Activated naive CD8-positive, alpha-beta T cell treated with anti-CD3 and anti-CD28 coated beads for 36 hours (primary cell): ENCODE results near the gene TMEM92. TPM values are rescaled to one million over a fixed set of nuclear protein-coding genes. Genes with fewer than 3 reads are reported as not detected.
"Not testable (repeated sequence)": the region's sequence is repeated elsewhere in the genome, so short reads cannot be mapped to it uniquely, and the experiment has no call there.

ENCODE experiments used
- DNase-seq: peaks from one replicate; pipeline ENCODE4 v3.0.0; 2021
- H3K27ac Mint-ChIP-seq: one replicate; pipeline ENCODE4 v1.8.0; 2022; ENCODE audit warnings: mild to moderate bottlenecking, moderate library complexity, mixed read lengths
- H3K27me3 Mint-ChIP-seq: one replicate; pipeline ENCODE4 v1.8.0; 2022; ENCODE audit warnings: mild to moderate bottlenecking, mixed read lengths
- H3K36me3 Mint-ChIP-seq: one replicate; pipeline ENCODE4 v1.8.0; 2021; ENCODE audit warnings: mild to moderate bottlenecking, mixed read lengths
- H3K4me1 Mint-ChIP-seq: one replicate; pipeline ENCODE4 v1.8.0; 2021; ENCODE audit warnings: mixed read lengths
- H3K4me3 Mint-ChIP-seq: one replicate; pipeline ENCODE4 v1.8.0; 2022; ENCODE audit warnings: mild to moderate bottlenecking, moderate library complexity, mixed read lengths
- H3K9me3 Mint-ChIP-seq: one replicate; pipeline ENCODE4 v1.8.0; 2022; ENCODE audit warnings: mixed read lengths
- total RNA-seq, 2 experiments: library from RNA; stranded (reverse); gene quantifications; one replicate each; pipeline ENCODE4 v1.2.3, GENCODE V29; 2021

The TMEM92 gene
- total RNA-seq, 2 experiments from 2014 or later, result not detected

- Mint-ChIP-seq H3K36me3 (no peaks in the 10 kb centered on the region), H3K4me1 (peaks cover 6% of the 10 kb centered on the region), H3K9me3 (no peaks in the 10 kb centered on the region), H3K4me3 (no peak overlapping the region), H3K27ac (no peak overlapping the region), H3K27me3 (peaks cover 37% of the 10 kb centered on the region)
- no peak for DNase-seq
Observed at GRCh38 chr17:50279181-50279526, 4.9 kb downstream of the TMEM92 start.

- H3K4me3 Mint-ChIP-seq, result no peak overlapping the region
- DNase-seq, result no peak
- H3K27ac Mint-ChIP-seq, result no peak overlapping the region
- no peaks in the 10 kb centered on the region for H3K9me3 Mint-ChIP-seq
- H3K27me3 Mint-ChIP-seq, result peaks cover 32% of the 10 kb centered on the region
- peaks cover 6% of the 10 kb centered on the region for H3K4me1 Mint-ChIP-seq
- no peaks in the 10 kb centered on the region for H3K36me3 Mint-ChIP-seq
Observed at GRCh38 chr17:50279639-50280038, 5.4 kb downstream of the TMEM92 start.

DNA sequence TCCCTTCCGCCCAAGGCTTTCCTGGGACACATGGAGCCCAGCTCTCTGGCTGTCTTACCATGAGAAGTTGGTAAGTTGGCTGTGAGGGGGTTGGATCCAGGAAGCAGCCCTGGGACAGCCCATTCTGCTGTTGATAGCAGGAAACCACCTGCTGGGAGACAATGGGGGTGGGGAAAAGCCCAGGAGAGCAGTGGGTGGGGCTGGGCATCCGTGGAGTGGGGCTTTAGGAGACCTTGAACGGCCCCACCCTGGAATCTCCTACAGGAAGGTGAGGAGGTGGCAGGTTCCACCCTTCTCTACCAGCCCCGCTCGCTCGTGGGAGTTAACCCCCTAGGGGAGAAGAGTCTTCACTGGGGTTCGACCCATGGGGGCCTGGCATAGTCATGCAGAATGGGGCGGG, 5.8 kb downstream of the TMEM92 start:
- DNase-seq, result no peak
- no peak overlapping the region for H3K27ac Mint-ChIP-seq
- H3K4me1 Mint-ChIP-seq, result peaks cover 6% of the 10 kb centered on the region
- no peaks in the 10 kb centered on the region for H3K9me3 Mint-ChIP-seq
- no peaks in the 10 kb centered on the region for H3K36me3 Mint-ChIP-seq
- H3K27me3 Mint-ChIP-seq, result peaks cover 28% of the 10 kb centered on the region
- no peak overlapping the region for H3K4me3 Mint-ChIP-seq

DNA sequence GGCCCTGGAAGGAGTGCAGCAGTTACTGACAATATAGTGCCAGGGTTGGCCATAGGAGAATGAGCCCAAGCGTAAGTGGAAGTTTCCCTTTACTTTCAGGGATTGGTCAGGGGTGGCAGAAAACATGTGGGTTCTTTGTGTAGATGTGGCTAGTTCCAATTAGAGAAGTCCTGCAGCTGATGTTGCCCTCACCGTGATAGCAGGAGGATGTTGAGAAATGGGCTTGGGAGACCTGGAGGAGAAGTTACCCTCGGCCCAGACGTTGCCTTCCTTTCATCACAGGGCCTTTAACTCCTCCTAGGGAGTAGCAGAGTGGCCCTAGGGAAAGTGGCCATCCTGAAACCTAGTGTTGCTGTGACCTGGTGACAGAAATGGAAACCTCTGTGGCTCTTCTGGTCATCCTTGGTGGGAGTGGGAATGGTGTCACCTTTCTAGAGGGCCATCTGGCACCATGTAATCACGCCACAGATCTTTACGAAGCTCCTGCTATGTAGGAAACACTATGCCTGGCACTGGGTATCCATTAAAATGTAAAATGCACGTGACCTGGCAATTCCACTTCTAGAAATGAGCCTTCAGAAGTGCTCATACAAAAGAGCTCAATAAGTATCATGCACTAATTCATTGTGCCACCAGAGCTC, 6.7 kb downstream of the TMEM92 start:
- no peak overlapping the region for H3K27ac Mint-ChIP-seq
- H3K27me3 Mint-ChIP-seq, result peaks cover 20% of the 10 kb centered on the region
- H3K4me3 Mint-ChIP-seq, result no peak overlapping the region
- no peaks in the 10 kb centered on the region for H3K36me3 Mint-ChIP-seq
- no peak for DNase-seq
- H3K9me3 Mint-ChIP-seq, result no peaks in the 10 kb centered on the region
- H3K4me1 Mint-ChIP-seq, result peaks cover 6% of the 10 kb centered on the region

DNA sequence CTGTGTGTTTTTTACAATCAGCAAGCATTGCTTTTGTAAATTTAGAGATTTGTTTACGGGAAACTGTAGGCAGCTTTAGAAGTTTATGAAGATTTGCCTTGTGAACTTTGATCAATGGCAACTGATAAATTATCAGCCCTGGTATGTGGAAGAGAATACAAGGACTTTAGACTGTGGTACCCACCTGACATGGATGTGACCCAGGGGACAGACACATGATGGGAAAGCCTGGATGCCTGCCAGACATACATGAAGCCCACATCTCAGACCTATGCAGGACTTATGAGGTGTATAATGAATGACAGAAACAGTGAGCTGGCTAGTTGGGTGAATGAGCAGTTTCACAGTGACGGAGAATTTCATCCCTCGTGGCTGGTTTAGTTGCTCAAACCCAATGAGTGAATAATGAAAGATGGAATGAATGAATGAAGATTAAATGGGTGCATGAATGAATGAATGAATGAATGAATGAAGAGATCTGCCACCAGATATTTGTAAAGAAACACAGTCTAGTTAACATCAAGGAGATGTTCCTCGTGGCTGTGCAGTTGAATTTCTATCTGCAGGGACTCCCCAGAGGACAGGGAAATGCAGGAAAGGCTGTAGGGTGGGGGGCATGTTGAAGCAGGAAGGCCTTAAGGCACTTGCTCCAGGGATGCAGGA, 7.6 kb downstream of the TMEM92 start:
- Mint-ChIP-seq H3K9me3 (no peaks in the 10 kb centered on the region), H3K4me1 (peaks cover 6% of the 10 kb centered on the region), H3K27ac (no peak overlapping the region), H3K27me3 (peaks cover 17% of the 10 kb centered on the region), H3K4me3 (no peak overlapping the region), H3K36me3 (no peaks in the 10 kb centered on the region)
- no peak for DNase-seq

DNA sequence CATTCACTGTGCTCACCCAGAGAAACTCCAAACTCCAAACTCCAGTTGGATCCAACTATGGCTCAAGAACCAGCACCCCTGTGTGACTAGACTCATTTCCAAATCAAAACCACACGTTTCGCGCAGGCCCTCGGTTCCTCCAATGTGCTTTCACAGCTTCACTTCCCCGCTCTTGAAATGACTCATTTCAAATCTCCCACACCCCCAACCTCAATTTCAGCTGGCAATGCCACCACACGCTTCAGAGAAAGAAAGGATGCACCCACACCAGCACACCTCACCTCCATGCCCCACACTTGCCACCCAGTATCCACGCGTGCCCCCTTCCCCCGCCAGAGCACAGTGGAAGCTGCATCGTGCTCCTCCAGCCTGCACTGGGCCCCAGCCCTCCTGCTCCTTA, 9.0 kb downstream of the TMEM92 start:
- Mint-ChIP-seq H3K4me1 (peaks cover 6% of the 10 kb centered on the region), H3K27ac (no peak overlapping the region), H3K9me3 (no peaks in the 10 kb centered on the region), H3K27me3 (peaks cover 10% of the 10 kb centered on the region), H3K36me3 (no peaks in the 10 kb centered on the region), H3K4me3 (no peak overlapping the region)
- DNase-seq, result no peak

- Mint-ChIP-seq H3K27me3 (peaks cover 12% of the 10 kb centered on the region), H3K9me3 (no peaks in the 10 kb centered on the region), H3K4me1 (peaks cover 6% of the 10 kb centered on the region), H3K27ac (no peak overlapping the region), H3K4me3 (no peak overlapping the region), H3K36me3 (no peaks in the 10 kb centered on the region)
- DNase-seq, result no peak
Observed at GRCh38 chr17:50283714-50284113, 9.4 kb downstream of the TMEM92 start.

DNA sequence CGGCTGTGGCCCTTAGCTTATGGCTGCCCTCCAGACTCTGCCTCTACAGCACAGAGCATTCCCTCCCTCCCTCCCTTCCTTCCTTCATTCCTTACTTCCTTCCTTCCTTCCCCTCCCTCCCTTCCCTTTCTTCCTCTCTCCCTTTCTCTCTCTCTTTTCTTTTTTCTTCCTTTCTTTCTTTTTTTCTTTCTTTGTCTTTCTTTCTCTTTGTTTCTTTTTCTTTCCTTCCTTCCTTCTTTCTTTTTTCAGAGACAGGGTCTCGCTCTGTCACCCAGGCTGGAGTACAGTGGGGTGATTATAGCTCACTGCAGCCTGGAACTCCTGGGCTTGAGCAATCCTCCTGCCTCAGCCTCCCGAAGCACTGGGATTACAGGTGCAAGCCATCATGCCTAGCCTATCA, 11.7 kb downstream of the TMEM92 start:
- Mint-ChIP-seq H3K27me3 (peaks cover 27% of the 10 kb centered on the region), H3K4me1 (peaks cover 13% of the 10 kb centered on the region), H3K9me3 (no peaks in the 10 kb centered on the region), H3K36me3 (no peaks in the 10 kb centered on the region), H3K27ac (no peak overlapping the region), H3K4me3 (no peak overlapping the region)
- no peak for DNase-seq

DNA sequence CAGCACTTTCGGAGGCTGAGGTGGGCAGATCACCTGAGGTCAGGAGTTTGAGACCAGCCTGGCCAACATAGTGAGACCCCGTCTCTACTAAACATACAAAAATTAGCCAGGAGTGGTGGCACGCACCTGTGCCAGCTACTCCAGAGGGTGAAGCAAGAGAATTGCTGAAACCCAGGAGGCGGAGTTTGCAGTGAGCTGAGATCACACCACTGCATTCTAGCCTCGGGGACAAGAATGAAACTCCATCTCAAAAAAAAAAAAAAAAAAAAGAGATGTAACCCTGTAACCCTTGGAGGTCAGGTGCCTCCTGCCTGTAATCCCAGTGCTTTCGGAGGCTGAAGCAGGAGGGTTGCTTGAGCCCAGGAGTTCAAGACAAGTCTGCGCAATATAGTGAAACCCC, 13.0 kb downstream of the TMEM92 start:
- not testable (repeated sequence) for H3K4me3 Mint-ChIP-seq, DNase-seq, H3K27ac Mint-ChIP-seq, H3K36me3 Mint-ChIP-seq, H3K9me3 Mint-ChIP-seq
- Mint-ChIP-seq H3K4me1 (peaks cover 13% of the 10 kb centered on the region), H3K27me3 (peaks cover 32% of the 10 kb centered on the region)

- no peak for DNase-seq
- Mint-ChIP-seq H3K9me3 (no peaks in the 10 kb centered on the region), H3K4me1 (peaks cover 8% of the 10 kb centered on the region), H3K4me3 (no peak overlapping the region), H3K27me3 (peaks cover 32% of the 10 kb centered on the region), H3K27ac (no peak overlapping the region), H3K36me3 (no peaks in the 10 kb centered on the region)
Observed at GRCh38 chr17:50288306-50288705, 14.0 kb downstream of the TMEM92 start.

DNA sequence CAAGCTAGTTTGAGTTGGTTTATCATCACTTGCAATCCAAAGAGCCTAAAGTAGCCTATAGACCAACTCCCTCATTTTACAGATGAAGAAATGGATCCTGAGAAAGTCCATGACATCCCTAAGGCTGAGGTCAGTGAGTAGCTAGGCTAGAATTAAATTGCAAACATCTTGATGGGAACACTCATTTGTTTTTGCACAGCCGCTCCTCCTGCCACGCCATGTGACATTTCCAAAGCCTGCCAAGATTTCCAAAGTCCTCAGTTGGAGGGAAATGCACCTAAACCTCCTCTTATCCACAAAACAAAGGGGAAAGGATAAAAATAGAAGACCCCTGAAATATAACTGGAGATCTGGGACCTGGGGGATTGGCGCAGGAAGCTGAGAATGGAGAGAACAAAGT, 15.0 kb downstream of the TMEM92 start:
- Mint-ChIP-seq H3K27me3 (peaks cover 32% of the 10 kb centered on the region), H3K4me3 (no peak overlapping the region), H3K36me3 (no peaks in the 10 kb centered on the region), H3K4me1 (peaks cover 7% of the 10 kb centered on the region), H3K27ac (no peak overlapping the region), H3K9me3 (no peaks in the 10 kb centered on the region)
- DNase-seq, result no peak

- Mint-ChIP-seq H3K9me3 (no peaks in the 10 kb centered on the region), H3K4me3 (no peak overlapping the region), H3K27me3 (peaks cover 32% of the 10 kb centered on the region), H3K36me3 (no peaks in the 10 kb centered on the region), H3K4me1 (peaks cover 7% of the 10 kb centered on the region), H3K27ac (no peak overlapping the region)
- no peak for DNase-seq
Observed at GRCh38 chr17:50289991-50290702, 15.9 kb downstream of the TMEM92 start.

GRCh38 chr17:50290933-50291332, 16.7 kb downstream of the TMEM92 start:
- H3K27ac Mint-ChIP-seq, result no peak overlapping the region

GRCh38 chr17:50292465-50292864, 18.2 kb downstream of the TMEM92 start:
- H3K27me3 Mint-ChIP-seq, result peaks cover 29% of the 10 kb centered on the region
- H3K4me3 Mint-ChIP-seq, result no peak overlapping the region
- no peaks in the 10 kb centered on the region for H3K9me3 Mint-ChIP-seq
- no peak overlapping the region for H3K27ac Mint-ChIP-seq
- DNase-seq, result no peak
- peaks cover 7% of the 10 kb centered on the region for H3K4me1 Mint-ChIP-seq
- no peaks in the 10 kb centered on the region for H3K36me3 Mint-ChIP-seq

More at GRCh38 chr17:50290933-50291332, 16.7 kb downstream of the TMEM92 start:
- peaks cover 31% of the 10 kb centered on the region for H3K27me3 Mint-ChIP-seq
- no peaks in the 10 kb centered on the region for H3K36me3 Mint-ChIP-seq
- peaks cover 7% of the 10 kb centered on the region for H3K4me1 Mint-ChIP-seq
- DNase-seq, result no peak
- H3K9me3 Mint-ChIP-seq, result no peaks in the 10 kb centered on the region
- H3K4me3 Mint-ChIP-seq, result no peak overlapping the region

- no peaks in the 10 kb centered on the region for H3K36me3 Mint-ChIP-seq
- H3K4me3 Mint-ChIP-seq, result no peak overlapping the region
- no peaks in the 10 kb centered on the region for H3K9me3 Mint-ChIP-seq
Observed at GRCh38 chr17:50295021-50295420, 20.8 kb downstream of the TMEM92 start.

More at GRCh38 chr17:50295021-50295420, 20.8 kb downstream of the TMEM92 start:
- no peak for DNase-seq
- Mint-ChIP-seq H3K27ac (no peak overlapping the region), H3K27me3 (peaks cover 17% of the 10 kb centered on the region), H3K4me1 (peaks cover 4% of the 10 kb centered on the region)
